Activated CD4-positive, alpha-beta memory T cell treated with anti-CD3 and anti-CD28 coated beads, Interleukin-2, amount 10 ng/mL, durations not matched to agents 7 days and 5 days (primary cell): ENCODE results near the gene P4HB. TPM values are rescaled to one million over a fixed set of nuclear protein-coding genes. Genes with fewer than 3 reads are reported as not detected.
"Not testable (repeated sequence)": the region's sequence is repeated elsewhere in the genome, so short reads cannot be mapped to it uniquely, and the experiment has no call there.

Experiments
- CTCF ChIA-PET: fragments of 350-600 bp; sonication (Branson Sonifier 250); formaldehyde crosslinking; loops from one replicate; lab custom pipeline; 2021; ENCODE audit warnings: antibody characterized with exemption, inconsistent platforms; lab: Charles Lee
- POLR2A ChIA-PET: fragments of 350-600 bp; sonication (Branson Sonifier 250); formaldehyde crosslinking; loops from one replicate; lab custom pipeline; 2021; ENCODE audit warnings: antibody characterized with exemption; lab: Charles Lee
- DNase-seq: peaks from one replicate; pipeline ENCODE4 v3.0.0-alpha.2; 2020
- H3K27ac Mint-ChIP-seq: one replicate; pipeline ENCODE4 v1.8.0; 2021; ENCODE audit warnings: mild to moderate bottlenecking, mixed read lengths
- H3K27me3 Mint-ChIP-seq: one replicate; pipeline ENCODE4 v1.8.0; 2021; ENCODE audit warnings: mixed read lengths
- H3K36me3 Mint-ChIP-seq: one replicate; pipeline ENCODE4 v1.8.0; 2021; ENCODE audit warnings: low read depth, mixed read lengths
- H3K4me1 Mint-ChIP-seq: one replicate; pipeline ENCODE4 v1.8.0; 2021; ENCODE audit warnings: mixed read lengths
- H3K4me3 Mint-ChIP-seq: one replicate; pipeline ENCODE4 v1.8.0; 2021; ENCODE audit warnings: mild to moderate bottlenecking, mixed read lengths
- H3K9me3 Mint-ChIP-seq: one replicate; pipeline ENCODE4 v1.8.0; 2021; ENCODE audit warnings: mixed read lengths
- total RNA-seq, 2 experiments: library from RNA; stranded (reverse); gene quantifications; one replicate each; pipeline ENCODE4 v1.2.3, GENCODE V29; 2021

Gene P4HB
- total RNA-seq, 2 experiments from 2014 or later = 483 to 496 TPM

DNA sequence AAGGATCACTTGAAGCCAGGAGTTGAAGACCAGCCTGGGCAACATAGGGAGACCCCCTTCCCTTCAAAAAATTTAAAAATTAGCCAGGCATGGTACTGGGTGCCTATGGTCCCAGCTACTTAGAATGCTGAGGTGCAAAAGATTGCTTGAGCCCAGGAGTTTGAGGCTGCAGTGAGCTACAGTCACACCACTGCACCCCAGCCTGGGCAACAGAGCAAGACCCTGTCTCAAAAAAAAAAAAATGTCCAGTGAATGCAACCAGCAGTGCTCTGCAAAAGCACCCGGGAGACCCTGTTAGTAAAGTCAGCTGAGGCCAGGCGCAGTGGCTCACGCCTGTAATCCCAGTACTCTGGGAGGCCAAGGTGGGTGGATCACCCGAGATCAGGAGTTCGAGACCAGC is 20.3 kb downstream of the P4HB start:
- DNase-seq, H3K27ac Mint-ChIP-seq, H3K4me3 Mint-ChIP-seq, H3K4me1 Mint-ChIP-seq, H3K27me3 Mint-ChIP-seq, CTCF ChIA-PET, H3K9me3 Mint-ChIP-seq: not testable (repeated sequence)
- H3K36me3 Mint-ChIP-seq = peaks cover 24% of the 10 kb centered on the region
- POLR2A ChIA-PET = interaction anchor here (1.3 to 1.4 kb wide), 2 partner anchors 14 to 17 kb away, joined by 3 to 4 read pairs; no protein-coding TSS in a partner anchor

GRCh38 chr17:81839301-81839700 is 21.0 kb downstream of the P4HB start:
- Mint-ChIP-seq H3K36me3 (peaks cover 18% of the 10 kb centered on the region), H3K4me3 (no peak overlapping the region), H3K27me3 (no peaks in the 10 kb centered on the region)

GRCh38 chr17:81838753-81839255 is 21.5 kb downstream of the P4HB start:
- no peaks in the 10 kb centered on the region for H3K9me3 Mint-ChIP-seq
- H3K27me3 Mint-ChIP-seq = no peaks in the 10 kb centered on the region
- no peak for DNase-seq
- H3K4me1 Mint-ChIP-seq = peaks cover 4% of the 10 kb centered on the region
- H3K36me3 Mint-ChIP-seq = peaks cover 15% of the 10 kb centered on the region
- POLR2A ChIA-PET = no interaction called here
- no peak overlapping the region for H3K4me3 Mint-ChIP-seq
- CTCF ChIA-PET = no interaction called here
- no peak overlapping the region for H3K27ac Mint-ChIP-seq

More at GRCh38 chr17:81839301-81839700, 21.0 kb downstream of the P4HB start:
- DNase-seq = no peak
- H3K27ac Mint-ChIP-seq = no peak overlapping the region
- CTCF ChIA-PET = no interaction called here
- H3K9me3 Mint-ChIP-seq = no peaks in the 10 kb centered on the region
- POLR2A ChIA-PET = interaction anchor here (1.4 kb wide), 1 partner anchor 15 kb away, joined by 3 read pairs; no protein-coding TSS in a partner anchor
- peaks cover 2% of the 10 kb centered on the region for H3K4me1 Mint-ChIP-seq

- POLR2A ChIA-PET = interaction anchor here (0.9 kb wide), 1 partner anchor 8 kb away, joined by 3 read pairs; no protein-coding TSS in a partner anchor
- Mint-ChIP-seq H3K36me3 (peaks cover 5% of the 10 kb centered on the region), H3K9me3 (no peaks in the 10 kb centered on the region)
These were observed 22.7 kb downstream of the P4HB start for GRCh38 chr17:81837641-81838040.

DNA sequence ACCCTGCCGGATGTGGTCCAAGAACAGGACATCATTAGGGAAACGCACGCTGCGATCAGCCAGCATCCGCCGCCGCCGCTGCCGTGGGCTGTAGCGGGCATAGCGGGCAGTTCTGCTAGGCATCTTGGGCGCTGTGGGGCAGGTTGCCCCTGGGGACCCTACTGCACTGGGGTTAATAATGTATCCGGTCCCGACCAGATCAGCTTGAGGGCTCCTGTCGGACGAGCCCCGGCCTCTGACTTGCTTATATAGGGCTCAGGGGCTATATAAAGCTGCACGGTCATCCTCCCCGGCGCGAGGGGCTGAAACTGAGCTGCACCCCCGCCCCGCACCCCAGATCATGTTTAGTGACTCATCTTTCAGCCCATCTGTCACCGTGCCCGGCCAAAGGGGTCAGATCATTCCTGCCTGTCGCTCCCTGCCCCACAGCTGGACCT is 25.5 kb downstream of the P4HB start, which contains the start of gene PPP1R27:
Gene PPP1R27, minus strand, starts transcription at position 220 of the 437 bp plus-strand sequence. Its CDS starts 97 bp downstream, at position 123.
- CTCF ChIA-PET = interaction anchor here (1.9 kb wide), 1 partner anchor 25 kb away, joined by 5 read pairs; no protein-coding TSS in a partner anchor
- H3K36me3 Mint-ChIP-seq = peaks cover 2% of the 10 kb centered on the region

More at GRCh38 chr17:81837641-81838040, 22.7 kb downstream of the P4HB start:
- DNase-seq = no peak
- H3K4me3 Mint-ChIP-seq = no peak overlapping the region
- H3K4me1 Mint-ChIP-seq = peaks cover 7% of the 10 kb centered on the region
- no peak overlapping the region for H3K27ac Mint-ChIP-seq
- CTCF ChIA-PET = interaction anchor here (0.6 kb wide), 1 partner anchor 14 kb away, joined by 5 read pairs; no protein-coding TSS in a partner anchor
- H3K27me3 Mint-ChIP-seq = no peaks in the 10 kb centered on the region

GRCh38 chr17:81833921-81834830 is 26.2 kb downstream of the P4HB start:
- Mint-ChIP-seq H3K27me3 (no peaks in the 10 kb centered on the region), H3K9me3 (no peaks in the 10 kb centered on the region), H3K4me1 (peaks cover 31% of the 10 kb centered on the region), H3K36me3 (peaks cover 2% of the 10 kb centered on the region), H3K27ac (peak overlapping the region; percentile 70), H3K4me3 (peak overlapping the region; percentile 75)
- no peak for DNase-seq
- CTCF ChIA-PET = interaction anchor here (1.9 kb wide), 1 partner anchor 25 kb away, joined by 5 read pairs; no protein-coding TSS in a partner anchor
- POLR2A ChIA-PET = interaction anchor here (0.9 to 4.9 kb wide), 13 partner anchors 9 to 131 kb away, joined by 3 to 41 read pairs (median 10); partner anchors contain the start of genes ANAPC11, ARHGDIA, MAFG and MRPL12

More for the DNA sequence above, 25.5 kb downstream of the P4HB start, which contains the start of gene PPP1R27:
- no peaks in the 10 kb centered on the region for H3K27me3 Mint-ChIP-seq
- peak within 1 kb of the TSS; percentile 70 for H3K27ac Mint-ChIP-seq
- H3K4me1 Mint-ChIP-seq = peaks cover 27% of the 10 kb centered on the region
- no peaks in the 10 kb centered on the region for H3K9me3 Mint-ChIP-seq
- POLR2A ChIA-PET = interaction anchor here (0.9 to 4.9 kb wide), 6 partner anchors 8 to 132 kb away, joined by 3 to 41 read pairs (median 15); partner anchors contain the start of genes ARHGDIA, MRPL12 and P4HB
- DNase-seq = no peak
- H3K4me3 Mint-ChIP-seq = peak within 1 kb of the TSS; percentile 75

- Mint-ChIP-seq H3K4me3 (peak within 1 kb of the TSS; percentile 88), H3K27me3 (no peaks in the 10 kb centered on the region), H3K9me3 (no peaks in the 10 kb centered on the region), H3K27ac (peak within 1 kb of the TSS; percentile 92), H3K36me3 (peaks cover 2% of the 10 kb centered on the region), H3K4me1 (peaks cover 31% of the 10 kb centered on the region)
- peak; percentile 96 for DNase-seq
- POLR2A ChIA-PET = interaction anchor here (0.6 to 4.9 kb wide), 20 partner anchors 9 to 191 kb away, joined by 3 to 41 read pairs (median 5); partner anchors contain the start of genes ANAPC11, ARHGDIA, ARL16 and HGS
- CTCF ChIA-PET = interaction anchor here (1.9 kb wide), 1 partner anchor 26 kb away, joined by 5 read pairs; no protein-coding TSS in a partner anchor
These were observed 27.0 kb downstream of the P4HB start, which contains the start of gene MCRIP1 for GRCh38 chr17:81833160-81833920. Gene MCRIP1, minus strand, starts transcription at chr17:81833291. Its CDS starts 8,785 bp downstream, at chr17:81824506.

DNA sequence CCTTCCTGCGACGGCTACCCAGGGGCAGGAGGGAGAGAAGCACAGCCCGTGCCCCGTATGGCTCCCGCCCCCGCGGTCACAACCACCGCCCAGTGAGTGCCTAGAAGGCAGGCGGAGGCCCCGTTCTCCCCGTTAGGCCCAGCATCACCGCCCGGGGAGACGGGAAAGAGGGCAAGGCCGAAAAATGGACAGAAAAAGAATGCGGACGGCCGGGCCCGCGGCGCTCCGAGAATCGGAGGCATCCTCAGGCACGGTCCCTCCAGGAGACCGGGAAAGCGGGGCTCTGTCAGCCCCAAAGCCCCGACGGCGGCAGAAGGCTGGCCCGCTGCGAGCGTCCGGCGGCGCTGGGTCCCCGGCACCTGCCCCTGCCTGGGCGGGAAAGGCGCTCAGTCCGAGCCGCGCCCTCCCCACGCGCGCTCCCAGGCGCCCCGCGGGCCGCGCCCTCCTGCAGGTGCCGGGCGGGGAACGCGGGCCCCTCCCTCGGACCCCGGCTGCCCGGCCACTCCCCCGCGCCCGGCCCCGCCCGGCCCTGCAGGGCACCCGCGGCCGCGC is 27.7 kb downstream of the P4HB start:
- no peak for DNase-seq
- peak overlapping the region; percentile 92 for H3K27ac Mint-ChIP-seq
- ChIA-PET CTCF (no interaction called here), POLR2A (interaction anchor here (0.7 to 4.9 kb wide), 22 partner anchors 10 to 191 kb away, joined by 3 to 41 read pairs (median 5); partner anchors contain the start of genes ALYREF, ANAPC11, ARHGDIA and ARL16)
- H3K4me1 Mint-ChIP-seq = peaks cover 31% of the 10 kb centered on the region
- peak overlapping the region; percentile 88 for H3K4me3 Mint-ChIP-seq
- peaks cover 2% of the 10 kb centered on the region for H3K36me3 Mint-ChIP-seq
- no peaks in the 10 kb centered on the region for H3K27me3 Mint-ChIP-seq
- H3K9me3 Mint-ChIP-seq = no peaks in the 10 kb centered on the region

DNA sequence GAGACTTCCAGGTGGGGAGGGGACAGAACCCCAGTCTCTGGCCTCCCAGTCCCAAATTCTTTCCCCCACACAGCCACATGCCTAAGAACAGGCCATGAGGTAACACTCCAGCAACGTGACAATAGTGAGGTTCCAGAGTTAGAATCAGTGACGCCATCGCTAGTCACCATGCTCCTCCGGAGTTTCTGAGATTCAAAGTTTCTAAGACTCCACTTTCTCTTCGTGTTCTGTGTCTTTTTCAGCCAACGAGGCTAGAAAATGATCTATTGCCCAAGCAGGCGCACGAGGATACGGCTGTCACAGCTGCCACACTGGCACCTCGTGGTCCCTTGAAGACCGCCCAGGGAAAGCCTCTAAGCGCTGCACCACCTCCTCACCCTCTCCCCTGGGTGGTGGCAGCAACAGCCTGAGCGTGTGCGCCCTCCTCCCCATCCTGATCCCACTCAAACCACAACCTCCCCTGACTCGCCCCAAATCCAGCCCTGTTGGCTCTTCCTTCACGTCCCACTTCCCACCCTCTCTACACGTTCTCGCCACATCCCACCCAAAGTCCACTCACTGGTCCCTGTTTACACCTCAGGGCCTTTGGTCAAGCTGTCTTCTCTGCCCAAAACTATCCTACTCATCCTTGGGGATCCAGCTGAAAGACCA is 28.3 kb downstream of the P4HB start:
- Mint-ChIP-seq H3K27ac (peak overlapping the region; percentile 92), H3K4me3 (peak overlapping the region; percentile 88), H3K9me3 (no peaks in the 10 kb centered on the region), H3K4me1 (peaks cover 31% of the 10 kb centered on the region), H3K27me3 (no peaks in the 10 kb centered on the region), H3K36me3 (peaks cover 2% of the 10 kb centered on the region)
- ChIA-PET POLR2A (interaction anchor here (0.6 to 4.9 kb wide), 16 partner anchors 10 to 192 kb away, joined by 3 to 41 read pairs (median 5); partner anchors contain the start of genes ALYREF, ANAPC11, ARHGDIA and ARL16), CTCF (no interaction called here)
- DNase-seq = peak; percentile 68

DNA sequence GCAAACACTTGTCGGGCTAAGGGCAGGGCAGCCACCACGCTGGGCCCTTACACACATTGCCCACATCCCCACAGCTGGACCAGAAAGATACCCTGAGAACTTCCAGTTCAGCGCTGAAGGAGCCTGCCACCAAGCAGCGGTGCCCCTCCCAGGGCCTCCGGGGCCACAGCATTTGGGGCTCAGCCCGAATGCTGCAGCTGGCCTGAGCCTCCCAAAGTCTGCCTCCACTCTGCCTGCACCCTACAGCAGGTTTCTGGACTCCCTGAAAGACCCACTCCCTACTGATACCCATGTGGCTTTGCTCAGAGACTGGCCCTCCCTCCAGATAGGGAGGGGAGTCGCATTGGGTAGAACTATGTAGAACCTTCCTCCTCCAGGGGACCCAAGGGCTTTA is 28.8 kb downstream of the P4HB start:
- H3K4me3 Mint-ChIP-seq = peak overlapping the region; percentile 88
- no peaks in the 10 kb centered on the region for H3K9me3 Mint-ChIP-seq
- peak; percentile 23 for DNase-seq
- H3K36me3 Mint-ChIP-seq = peaks cover 2% of the 10 kb centered on the region
- POLR2A ChIA-PET = interaction anchor here (0.6 to 4.9 kb wide), 8 partner anchors 9 to 148 kb away, joined by 3 to 41 read pairs (median 8); partner anchors contain the start of genes ARHGDIA, ARL16, HGS and MRPL12
- CTCF ChIA-PET = no interaction called here
- H3K27me3 Mint-ChIP-seq = no peaks in the 10 kb centered on the region
- peaks cover 31% of the 10 kb centered on the region for H3K4me1 Mint-ChIP-seq
- peak overlapping the region; percentile 92 for H3K27ac Mint-ChIP-seq

- DNase-seq = no peak
- peaks cover 29% of the 10 kb centered on the region for H3K4me1 Mint-ChIP-seq
- no peak overlapping the region for H3K4me3 Mint-ChIP-seq
- CTCF ChIA-PET = interaction anchor here (0.5 kb wide), 1 partner anchor 107 kb away, joined by 4 read pairs; no protein-coding TSS in a partner anchor
- POLR2A ChIA-PET = interaction anchor here (0.6 kb wide), 1 partner anchor 163 kb away, joined by 3 read pairs; the partner anchor contains the start of genes CCDC137 and OXLD1
- no peaks in the 10 kb centered on the region for H3K27me3 Mint-ChIP-seq
- peaks cover 2% of the 10 kb centered on the region for H3K36me3 Mint-ChIP-seq
- no peak overlapping the region for H3K27ac Mint-ChIP-seq
- no peaks in the 10 kb centered on the region for H3K9me3 Mint-ChIP-seq
These were observed 30.5 kb downstream of the P4HB start for GRCh38 chr17:81829858-81830257.
